Spleen (tissue), 7 donors: ENCODE data around the gene MAP3K8.

Source experiments
- POLR2A ChIP-seq, 3 donors: fragments of 450-650 bp; IDR thresholded peaks; one replicate each; pipeline ENCODE4 v1.5.1; 2017; ENCODE audit warnings: antibody characterized with exemption in 3 of 3, mild to moderate bottlenecking in 1 of 3
- POLR2AphosphoS5 ChIP-seq, 3 donors: sonication (generic); formaldehyde crosslinking; IDR thresholded peaks; one replicate each; pipeline ENCODE4 v1.5.1; 2017; ENCODE audit warnings: antibody characterized with exemption in 3 of 3
- TF ChIP-seq, protein P1 (sequence below), 11 experiments: fragments of 200-600 bp in 7 of 11; fragments of 450-650 bp in 4 of 11; sonication (generic) in 4 of 11; IDR thresholded peaks in 8 of 11; conservative IDR thresholded peaks in 3 of 11; 1 replicate in 7 of 11; 2 replicates in 4 of 11; pipeline versions ENCODE4 v1.4.0 to v1.8.0; 2016 to 2021; ENCODE audit warnings: antibody characterized with exemption in 11 of 11, inconsistent platforms in 4 of 11, mild to moderate bottlenecking in 1 of 11
- donor health status: DM: no; HTN: no; CAD: no; lungs with moderate emphysema.
- donor health status: DM: no; HTN: no; CAD: no.
- donor health status: DM: no; HTN: no; CAD: no.

DNA sequence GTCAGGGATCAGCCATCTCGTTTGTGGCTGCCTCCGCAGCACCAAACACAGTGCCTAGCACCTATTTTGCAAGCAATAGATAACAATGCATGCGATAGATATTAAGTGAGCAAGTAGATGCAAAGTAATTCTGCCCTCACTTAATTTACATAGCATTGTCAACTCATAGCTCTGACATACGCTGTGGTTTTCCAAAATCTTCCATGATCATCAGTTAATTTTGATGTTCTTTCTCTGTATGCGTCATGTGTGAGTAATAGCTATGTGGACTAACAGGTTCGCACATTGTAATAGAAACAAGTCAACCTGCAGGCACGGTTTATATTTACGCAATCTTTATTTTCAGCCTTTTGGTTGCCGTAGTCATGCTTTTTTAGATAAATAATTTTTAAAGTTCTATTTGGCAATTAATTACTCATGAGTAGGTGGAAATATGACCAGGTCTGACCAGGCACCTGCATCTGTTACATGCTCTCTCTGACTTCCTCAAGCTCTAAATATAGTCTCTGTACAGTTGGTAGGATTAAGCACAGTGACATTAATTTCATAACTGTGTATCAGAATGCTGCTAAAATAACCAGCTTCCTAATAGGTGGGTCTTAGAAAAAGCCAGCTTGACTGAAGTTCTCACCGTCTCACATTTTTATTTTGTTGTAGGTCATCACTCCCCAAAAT, 13.3 kb downstream of the MAP3K8 start:
- TF ChIP-seq, protein P1, sequence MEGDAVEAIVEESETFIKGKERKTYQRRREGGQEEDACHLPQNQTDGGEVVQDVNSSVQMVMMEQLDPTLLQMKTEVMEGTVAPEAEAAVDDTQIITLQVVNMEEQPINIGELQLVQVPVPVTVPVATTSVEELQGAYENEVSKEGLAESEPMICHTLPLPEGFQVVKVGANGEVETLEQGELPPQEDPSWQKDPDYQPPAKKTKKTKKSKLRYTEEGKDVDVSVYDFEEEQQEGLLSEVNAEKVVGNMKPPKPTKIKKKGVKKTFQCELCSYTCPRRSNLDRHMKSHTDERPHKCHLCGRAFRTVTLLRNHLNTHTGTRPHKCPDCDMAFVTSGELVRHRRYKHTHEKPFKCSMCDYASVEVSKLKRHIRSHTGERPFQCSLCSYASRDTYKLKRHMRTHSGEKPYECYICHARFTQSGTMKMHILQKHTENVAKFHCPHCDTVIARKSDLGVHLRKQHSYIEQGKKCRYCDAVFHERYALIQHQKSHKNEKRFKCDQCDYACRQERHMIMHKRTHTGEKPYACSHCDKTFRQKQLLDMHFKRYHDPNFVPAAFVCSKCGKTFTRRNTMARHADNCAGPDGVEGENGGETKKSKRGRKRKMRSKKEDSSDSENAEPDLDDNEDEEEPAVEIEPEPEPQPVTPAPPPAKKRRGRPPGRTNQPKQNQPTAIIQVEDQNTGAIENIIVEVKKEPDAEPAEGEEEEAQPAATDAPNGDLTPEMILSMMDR (IDR thresholded peaks at IDR 0.05 in 8 of 11, conservative IDR thresholded peaks at IDR 0.05 in 3 of 11): no peak
- no peak for TF ChIP-seq POLR2A (IDR thresholded peaks at IDR 0.05)
- TF ChIP-seq POLR2AphosphoS5 (IDR thresholded peaks at IDR 0.05): peak in 1 of 3 donors; percentile 20
